Keratinocyte (primary cell): ENCODE data around the gene AGAP9. TPM values are rescaled to one million over a fixed set of nuclear protein-coding genes. Genes with fewer than 3 reads are reported as not detected.
"Not testable (repeated sequence)": the region's sequence is repeated elsewhere in the genome, so short reads cannot be mapped to it uniquely, and the experiment has no call there.

Experiments used
- DNase-seq: peaks from one replicate; pipeline ENCODE4 v3.0.0-alpha.2; 2011; ENCODE audit warnings: low read depth, missing footprints, low spot score
- FAIRE-seq: peaks from 2 replicates; lab custom pipeline; 2011; peaks lifted over from hg19 to GRCh38; lab: Jason Lieb, UNC
- H2AFZ ChIP-seq: 2 replicates; pipeline ENCODE4 v1.6.0; 2012; ENCODE audit warnings: low read length, control low read depth, inconsistent platforms; ENCODE audit not compliant: control insufficient read depth
- H3K27ac ChIP-seq: 2 replicates; pipeline ENCODE4 v1.5.1; 2011; ENCODE audit warnings: low read length; ENCODE audit not compliant: control insufficient read depth, insufficient read depth
- H3K27me3 ChIP-seq: 3 replicates; pipeline ENCODE4 v1.6.0; 2011; ENCODE audit warnings: low read length; ENCODE audit not compliant: control insufficient read depth, insufficient read depth; ENCODE audit errors: extremely low read depth
- H3K36me3 ChIP-seq, 2 experiments: 2 replicates in 1 of 2; 3 replicates in 1 of 2; pipeline ENCODE4 v1.5.1; 2011; ENCODE audit warnings: low read length in 2 of 2, mild to moderate bottlenecking in 1 of 2; ENCODE audit not compliant: control insufficient read depth in 2 of 2, insufficient read depth in 2 of 2; ENCODE audit errors: extremely low read depth in 1 of 2
- H3K4me1 ChIP-seq: 3 replicates; pipeline ENCODE4 v1.5.1; 2011; ENCODE audit warnings: low read length; ENCODE audit not compliant: control insufficient read depth, insufficient read depth; ENCODE audit errors: extremely low read depth
- H3K4me2 ChIP-seq: 3 replicates; pipeline ENCODE4 v1.6.0; 2011; ENCODE audit warnings: low read depth, low read length; ENCODE audit not compliant: control insufficient read depth, insufficient read depth; ENCODE audit errors: extremely low read depth
- H3K4me3 ChIP-seq, 3 experiments: fragments of 200-600 bp in 1 of 3; sonication (generic) in 1 of 3; 2 replicates in 2 of 3; 3 replicates in 1 of 3; pipeline ENCODE4 v1.5.1; 2011 to 2016; ENCODE audit warnings: low read length in 3 of 3, mild to moderate bottlenecking in 3 of 3, control low read depth in 2 of 3, inconsistent platforms in 1 of 3, low read depth in 1 of 3, mixed read lengths in 1 of 3, mixed run types in 1 of 3, moderate library complexity in 1 of 3; ENCODE audit not compliant: control insufficient read depth in 2 of 3, insufficient read depth in 2 of 3; ENCODE audit errors: extremely low read depth in 1 of 3
- H3K79me2 ChIP-seq: 2 replicates; pipeline ENCODE4 v1.6.0; 2012; ENCODE audit warnings: low read length; ENCODE audit not compliant: control insufficient read depth, insufficient read depth
- H3K9ac ChIP-seq: 3 replicates; pipeline ENCODE4 v1.6.0; 2011; ENCODE audit warnings: low read length; ENCODE audit not compliant: control insufficient read depth, insufficient read depth; ENCODE audit errors: extremely low read depth
- H3K9me1 ChIP-seq: 3 replicates; pipeline ENCODE4 v1.6.0; 2011; ENCODE audit warnings: low read length; ENCODE audit not compliant: control insufficient read depth, insufficient read depth; ENCODE audit errors: extremely low read depth
- H3K9me3 ChIP-seq: 2 replicates; pipeline ENCODE4 v1.5.1; 2012; ENCODE audit warnings: low read depth, low read length; ENCODE audit not compliant: control insufficient read depth
- H4K20me1 ChIP-seq: 3 replicates; pipeline ENCODE4 v1.6.0; 2011; ENCODE audit warnings: low read length; ENCODE audit not compliant: control insufficient read depth, insufficient read depth; ENCODE audit errors: extremely low read depth
- dilution Hi-C: fragments of 300-500 bp; cut with MboI; formaldehyde crosslinking; loops from one replicate; pipeline ENCODE4 v1.7.0; 2020; ENCODE audit warnings: low sequenced_read_pairs; ENCODE audit not compliant: extremely low pct_ligation_motif_present
- polyA plus RNA-seq, 5 experiments: library from polyadenylated mRNA; depleted of rRNA in 3 of 5; stranded (reverse) in 3 of 5; stranded (forward) in 1 of 5; unstranded in 1 of 5; fragments of >200 nt; gene quantifications; 1 replicate in 1 of 5; 2 replicates in 3 of 5; 3 replicates in 1 of 5; pipeline versions ENCODE4 v1.2.1 to v1.2.3, GENCODE V29; 2011 to 2012; ENCODE audit warnings: missing spikeins in 2 of 5, low read depth in 1 of 5, low replicate concordance in 1 of 5

The AGAP9 gene
- polyA plus RNA-seq, 1 donor (not counting 4 experiments of a cell fraction or from before 2014, with no cell fraction given) = 6.5 TPM

- H3K27me3 ChIP-seq, H3K79me2 ChIP-seq, H2AFZ ChIP-seq, H4K20me1 ChIP-seq, H3K9ac ChIP-seq, H3K4me2 ChIP-seq, FAIRE-seq, dilution Hi-C loops, H3K9me3 ChIP-seq, DNase-seq, H3K36me3 ChIP-seq, H3K27ac ChIP-seq, H3K9me1 ChIP-seq, H3K4me3 ChIP-seq, H3K4me1 ChIP-seq: not testable (repeated sequence)
Measured at GRCh38 chr10:47494226-47494625, 29.2 kb downstream of the AGAP9 start.

- H3K36me3 ChIP-seq, H4K20me1 ChIP-seq, H3K79me2 ChIP-seq, H3K4me1 ChIP-seq, H3K9ac ChIP-seq, H3K27ac ChIP-seq, H3K4me3 ChIP-seq, dilution Hi-C loops, H2AFZ ChIP-seq, H3K4me2 ChIP-seq, FAIRE-seq, H3K27me3 ChIP-seq, H3K9me3 ChIP-seq, H3K9me1 ChIP-seq, DNase-seq: not testable (repeated sequence)
Measured at GRCh38 chr10:47491600-47491999, 31.8 kb downstream of the AGAP9 start, which contains the start of gene FAM25G. Gene FAM25G (minus strand): TSS chr10:47491700. CDS start chr10:47491674, 26 bp downstream.

- H3K4me2 ChIP-seq, FAIRE-seq, H3K27ac ChIP-seq, H3K27me3 ChIP-seq, H3K79me2 ChIP-seq, H3K4me3 ChIP-seq, H3K36me3 ChIP-seq, DNase-seq, H4K20me1 ChIP-seq, dilution Hi-C loops, H3K4me1 ChIP-seq, H3K9me1 ChIP-seq, H3K9ac ChIP-seq, H2AFZ ChIP-seq, H3K9me3 ChIP-seq: not testable (repeated sequence)
Measured at GRCh38 chr10:47489630-47490029, 33.8 kb downstream of the AGAP9 start.

GRCh38 chr10:47485943-47486342, 37.5 kb downstream of the AGAP9 start:
- H3K4me1 ChIP-seq, H3K79me2 ChIP-seq, H4K20me1 ChIP-seq, H2AFZ ChIP-seq, H3K9me1 ChIP-seq, H3K4me3 ChIP-seq, H3K27me3 ChIP-seq, FAIRE-seq, H3K4me2 ChIP-seq, dilution Hi-C loops, H3K36me3 ChIP-seq, H3K9me3 ChIP-seq, H3K9ac ChIP-seq, DNase-seq, H3K27ac ChIP-seq: not testable (repeated sequence)

GRCh38 chr10:47484786-47485185, 38.7 kb downstream of the AGAP9 start:
- H3K4me3 ChIP-seq, H3K79me2 ChIP-seq, H3K9me1 ChIP-seq, H3K27ac ChIP-seq, H3K9ac ChIP-seq, H3K27me3 ChIP-seq, H3K36me3 ChIP-seq, H4K20me1 ChIP-seq, dilution Hi-C loops, FAIRE-seq, H3K9me3 ChIP-seq, H3K4me2 ChIP-seq, DNase-seq, H3K4me1 ChIP-seq, H2AFZ ChIP-seq: not testable (repeated sequence)
